ENCODE data around the gene SH3RF1. TPM values are rescaled to one million over a fixed set of nuclear protein-coding genes. Genes with fewer than 3 reads are reported as not detected.

SH3RF1 gene
- total and polyA plus RNA-seq, 2 of the 13 experiments (the other 11 are each of a cell fraction or from before 2014, with no cell fraction given): 3.1 to 3.2 TPM

GRCh38 chr4:169256856-169257761, 13.6 kb downstream of the SH3RF1 start:
- H3K27me3 ChIP-seq (ENCODE audit: control insufficient read depth in 1 of 2, insufficient read depth in 2 of 2, low read length in 2 of 2): no peaks in the 10 kb centered on the region
- no peak overlapping the region for H3K27ac ChIP-seq (ENCODE audit: extremely low read length, insufficient read depth, low read length)
- POLR2A ChIA-PET: no interaction called here
- no peak overlapping the region for H2AFZ ChIP-seq (ENCODE audit: low read length)
- CTCF ChIA-PET (ENCODE audit: low intra/inter-chr PET ratio, low total read pairs): no interaction called here
- intact Hi-C loops (cut with micrococcal nuclease; ENCODE audit: unreplicated experiment): no loop called here
- H3K9ac ChIP-seq (ENCODE audit: insufficient read depth, low read depth, low read length): no peak overlapping the region
- FAIRE-seq: no peak
- no peak for DNase-seq (ENCODE audit: low spot score)
- H3K4me3 ChIP-seq (replicated peaks in 1 of 3; ENCODE audit: insufficient read depth in 1 of 3, low read depth in 2 of 3, low read length in 3 of 3): no peak overlapping the region
- H4K20me1 ChIP-seq (ENCODE audit: insufficient read depth, low read length): no peaks in the 10 kb centered on the region
- H3K9me3 ChIP-seq (ENCODE audit: low read length): no peaks in the 10 kb centered on the region
- no peak overlapping the region for H3K4me2 ChIP-seq (ENCODE audit: low read depth, low read length)
- in situ Hi-C loops (cut with HindIII; ENCODE audit: extremely low pct_ligation_motif_present, low pct_unique_long_range_greater_than_20kb): no loop called here
- no peaks in the 10 kb centered on the region for H3K36me3 ChIP-seq (replicated peaks in 1 of 2; ENCODE audit: control insufficient read depth in 1 of 2, insufficient read depth in 2 of 2, low read length in 2 of 2)
- peaks cover 13% of the 10 kb centered on the region for H3K79me2 ChIP-seq (ENCODE audit: insufficient read depth, low read length)
- 85% methylated on average over 4 of the region's 4 CpGs for WGBS (ENCODE audit: low lambda C conversion rate)
- no TSS peak for BruUV-seq (replicated peaks)
- peak; percentile 32; the same call in 1 of the 3 replicates for ATAC-seq
- peaks cover 53% of the 10 kb centered on the region for H3K4me1 ChIP-seq (ENCODE audit: insufficient read depth, low read length)
- TF ChIP-seq BCL3 (CRISPR knock-in tag; IDR thresholded peaks at IDR 0.05): no peak
- no peak for TF ChIP-seq ZNF441 (CRISPR knock-in tag; IDR thresholded peaks at IDR 0.05; ENCODE audit: borderline replicate concordance)
- no peak for TF ChIP-seq ETV6 (CRISPR knock-in tag; conservative IDR thresholded peaks at IDR 0.05)
- no peak for TF ChIP-seq ZNF574 (CRISPR knock-in tag; IDR thresholded peaks at IDR 0.05)
- TF ChIP-seq ZNF253 (CRISPR knock-in tag; IDR thresholded peaks at IDR 0.05; ENCODE audit: borderline replicate concordance): no peak
- TF ChIP-seq ZBTB34 (CRISPR knock-in tag; IDR thresholded peaks at IDR 0.05): no peak
- no peak for TF ChIP-seq ZNF747 (CRISPR knock-in tag; IDR thresholded peaks at IDR 0.05; ENCODE audit: borderline replicate concordance)
- no peak for TF ChIP-seq ZNF512B (CRISPR knock-in tag; IDR thresholded peaks at IDR 0.05; ENCODE audit: borderline replicate concordance)
- no peak for TF ChIP-seq PRDM10 (CRISPR knock-in tag; IDR thresholded peaks at IDR 0.05; ENCODE audit: low read depth)
- no peak for TF ChIP-seq MTF1 (CRISPR knock-in tag; IDR thresholded peaks at IDR 0.05)

Data from HepG2 (cell line).